HG03108 (cell line): ENCODE data around the gene SPTB.

ENCODE experiments used
- ATAC-seq: cut with Tn5 transposase; IDR thresholded peaks from one replicate; pipeline ENCODE4 v1.9.1; 2021; ENCODE audit warnings: moderate library complexity; ENCODE audit not compliant: unreplicated experiment

The SPTB gene

GRCh38 chr14:64755781-64756221 is 123.9 kb downstream of the SPTB start:
- no peak for ATAC-seq

GRCh38 chr14:64754685-64755084 is 125.0 kb downstream of the SPTB start:
- no peak for ATAC-seq

DNA sequence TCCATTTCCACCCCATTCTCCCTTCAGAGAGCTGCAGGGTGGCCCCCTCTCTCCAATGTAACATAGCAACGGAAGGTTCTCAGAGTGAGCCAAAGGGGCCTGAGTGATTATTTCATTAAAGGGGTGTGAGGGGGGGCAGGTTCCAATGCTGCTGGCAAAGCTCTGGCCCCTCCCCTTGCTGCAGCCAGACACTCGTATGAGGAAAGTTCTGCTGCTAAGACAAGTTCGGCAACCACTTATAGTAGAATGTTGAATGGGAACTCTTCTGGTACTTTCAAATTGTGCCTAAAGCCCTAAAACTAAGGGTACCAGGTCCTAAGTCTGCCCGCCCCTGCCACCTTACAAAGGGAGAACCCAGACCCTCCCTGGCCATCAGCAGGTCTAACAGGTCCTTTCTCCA is 125.7 kb downstream of the SPTB start:
- no peak for ATAC-seq

DNA sequence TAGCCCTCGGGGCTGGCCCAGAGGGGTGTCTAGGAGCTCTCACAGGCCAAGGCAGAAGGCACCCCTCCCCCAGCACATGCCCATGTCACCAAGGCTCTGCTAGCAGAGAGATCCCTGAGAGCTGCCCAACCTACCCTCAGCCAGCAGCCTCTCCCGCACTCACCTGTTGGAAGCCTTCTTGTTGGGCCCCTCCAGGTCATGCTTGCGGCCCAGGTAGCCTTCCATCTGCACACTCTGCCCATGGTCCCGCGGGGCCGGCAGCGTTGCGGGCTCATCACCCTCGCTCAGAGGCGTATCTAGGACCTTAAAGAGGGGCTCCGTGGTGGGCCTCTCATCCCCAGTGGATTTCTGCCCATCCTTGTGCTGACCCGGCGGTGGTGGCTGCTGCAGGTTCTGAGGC is 126.3 kb downstream of the SPTB start:
- no peak for ATAC-seq

DNA sequence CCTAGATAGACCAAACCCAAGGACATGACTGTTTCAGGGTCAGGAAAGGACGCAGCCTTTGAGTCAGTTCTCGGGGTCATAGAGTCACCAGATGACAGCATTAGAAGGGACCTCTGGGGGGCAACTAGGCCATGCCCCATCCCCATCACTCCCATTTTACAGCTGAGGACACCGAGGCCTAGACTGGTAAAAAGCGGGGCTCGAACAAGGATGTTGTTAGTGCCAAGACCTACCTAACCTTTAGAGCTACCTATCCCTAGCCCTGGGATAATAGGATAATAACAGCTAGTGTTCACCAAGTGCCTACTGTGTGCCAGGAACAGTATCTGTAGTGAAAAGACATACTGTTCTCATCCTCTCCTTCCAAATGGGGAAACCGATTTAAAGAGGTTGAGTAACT is 126.8 kb downstream of the SPTB start:
- ATAC-seq: no peak

- no peak for ATAC-seq
Observed at GRCh38 chr14:64748995-64749714, 130.6 kb downstream of the SPTB start.

GRCh38 chr14:64748521-64748920 is 131.2 kb downstream of the SPTB start:
- no peak for ATAC-seq

- no peak for ATAC-seq
Observed at GRCh38 chr14:64747327-64747726, 132.4 kb downstream of the SPTB start.

- ATAC-seq: no peak
Observed at GRCh38 chr14:64746298-64747250, 133.1 kb downstream of the SPTB start.

DNA sequence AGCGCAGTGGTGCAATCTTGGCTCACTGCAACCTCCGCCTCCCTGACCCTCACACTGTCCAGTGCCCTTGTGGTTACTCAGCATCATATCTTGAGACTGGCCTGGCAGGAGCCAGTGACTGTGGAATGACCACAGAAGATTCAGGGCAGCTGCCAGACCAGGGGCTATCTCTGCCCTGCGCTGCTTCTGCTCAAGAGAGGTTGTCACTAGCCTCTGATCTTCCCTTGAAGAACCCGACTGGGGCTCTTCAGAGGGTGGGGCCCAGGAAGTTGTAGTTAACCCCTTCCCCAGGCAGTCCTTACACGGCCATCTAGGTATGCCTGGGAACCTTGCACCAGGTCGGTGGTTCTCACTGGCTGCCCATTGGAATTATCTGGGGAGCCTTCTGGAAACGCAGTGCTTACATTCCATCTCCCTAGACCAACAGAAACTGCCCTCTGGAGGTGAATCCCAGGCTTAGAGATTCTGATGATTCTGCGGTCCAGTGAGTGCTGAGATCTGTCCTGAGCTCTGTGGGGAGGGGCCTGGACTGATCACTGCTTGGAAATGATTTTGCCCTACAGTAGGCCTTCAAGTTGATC is 134.1 kb downstream of the SPTB start:
- no peak for ATAC-seq

DNA sequence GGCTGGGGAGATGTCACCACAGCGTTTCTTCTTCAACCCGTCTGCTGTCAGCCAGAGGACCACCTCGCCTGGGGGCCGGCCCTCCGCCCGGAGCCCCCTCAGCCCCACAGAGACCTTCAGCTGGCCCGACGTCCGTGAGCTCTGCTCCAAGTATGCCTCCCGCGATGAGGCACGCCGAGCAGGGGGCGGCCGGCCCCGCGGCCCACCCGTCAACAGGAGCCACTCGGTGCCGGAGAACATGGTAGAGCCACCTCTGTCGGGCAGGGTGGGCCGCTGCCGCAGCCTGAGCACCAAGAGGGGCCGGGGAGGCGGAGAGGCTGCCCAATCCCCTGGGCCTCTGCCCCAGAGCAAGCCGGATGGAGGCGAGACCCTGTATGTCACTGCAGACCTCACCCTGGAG is 136.6 kb downstream of the SPTB start:
- ATAC-seq: no peak

GRCh38 chr14:64741961-64742360 is 137.7 kb downstream of the SPTB start:
- ATAC-seq: no peak

- no peak for ATAC-seq
Observed at GRCh38 chr14:64741200-64741599, 138.5 kb downstream of the SPTB start.

- no peak for ATAC-seq
Observed at GRCh38 chr14:64738281-64738804, 141.4 kb downstream of the SPTB start.

DNA sequence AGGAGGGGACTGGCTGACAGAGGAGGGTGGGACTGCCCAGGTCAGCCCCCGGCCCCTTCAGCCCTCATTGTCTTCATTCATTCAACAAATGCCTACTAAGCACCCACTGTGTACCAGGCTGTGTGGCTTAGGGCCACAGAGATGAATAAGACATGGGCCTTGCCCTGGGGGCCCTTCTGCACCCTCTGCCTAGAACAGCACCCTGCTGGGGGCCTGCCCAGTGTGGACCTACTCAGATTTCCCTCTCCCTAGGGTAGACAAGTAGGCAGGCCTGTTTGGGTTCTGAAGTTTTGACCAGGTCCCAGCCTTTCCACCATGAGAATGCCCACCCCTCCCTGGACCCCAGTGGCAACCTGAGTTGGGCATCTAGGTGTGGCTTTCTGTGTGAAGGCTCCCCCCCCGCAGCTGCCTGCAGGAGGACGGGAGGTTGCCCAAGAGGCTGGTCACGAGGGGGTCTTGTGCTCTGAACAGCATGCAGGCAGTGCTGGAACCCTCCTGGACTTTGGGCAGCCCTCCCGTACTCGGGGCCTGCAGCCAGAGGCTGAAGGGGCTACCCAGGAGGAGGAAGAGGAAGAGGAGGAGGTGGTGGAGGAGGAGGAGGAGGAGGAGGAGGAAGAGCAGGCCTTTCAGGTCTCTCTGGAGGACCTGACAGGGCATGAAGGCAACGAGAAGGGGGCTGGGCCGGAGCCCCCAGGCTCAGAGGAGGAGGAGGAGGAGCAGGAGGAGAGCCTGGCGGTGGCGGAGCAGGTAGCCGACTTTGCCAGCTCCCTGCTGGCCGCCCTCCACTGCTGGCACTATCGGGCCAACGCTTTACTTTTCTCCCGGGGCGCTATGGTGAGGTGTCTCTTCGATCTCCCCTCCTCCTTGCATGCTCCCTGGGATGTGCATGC is 142.1 kb downstream of the SPTB start:
- ATAC-seq: no peak

GRCh38 chr14:64736271-64737169 is 143.2 kb downstream of the SPTB start:
- ATAC-seq: no peak

- ATAC-seq: no peak
Observed at GRCh38 chr14:64734990-64735389, 144.7 kb downstream of the SPTB start.

GRCh38 chr14:64733899-64734298 is 145.8 kb downstream of the SPTB start:
- ATAC-seq: no peak

DNA sequence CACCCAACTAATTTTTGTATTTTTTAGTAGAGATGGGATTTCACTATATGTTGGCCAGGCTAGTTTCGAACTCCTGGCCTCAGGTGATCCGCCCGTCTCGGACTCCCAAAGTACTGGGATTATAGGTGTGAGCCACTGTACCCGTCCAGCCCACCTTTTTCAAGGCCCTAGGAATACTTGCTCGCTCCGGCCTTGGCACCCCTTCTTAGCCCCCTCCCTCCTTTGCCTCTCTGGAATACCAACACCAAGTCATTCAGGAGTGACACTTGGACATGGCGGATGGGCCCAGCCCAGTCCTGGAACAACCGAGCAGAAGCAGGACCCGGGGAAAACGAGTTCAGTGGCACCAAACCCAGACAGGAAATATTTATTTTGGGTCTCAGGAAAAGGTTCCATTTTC is 146.4 kb downstream of the SPTB start:
- no peak for ATAC-seq
